ENCODE measurements around the gene BAG2. TPM values are rescaled to one million over a fixed set of nuclear protein-coding genes. Genes with fewer than 3 reads are reported as not detected.

Gene BAG2
- total RNA-seq, 2 donors from 2014 or later = 12.3 to 16.4 TPM

GRCh38 chr6:57216235-57217101 is 44.3 kb downstream of the BAG2 start:
- Histone ChIP-seq H3K4me3 (no peak overlapping the region), H3K36me3 (no peaks in the 10 kb centered on the region), H3K27me3 (no peaks in the 10 kb centered on the region), H3K27ac (no peak overlapping the region), H3K9me3 (peaks cover 0 to 5% of the 10 kb centered on the region in 2 donors), H3K4me1 (no peaks in the 10 kb centered on the region)
- TF ChIP-seq, protein P1, sequence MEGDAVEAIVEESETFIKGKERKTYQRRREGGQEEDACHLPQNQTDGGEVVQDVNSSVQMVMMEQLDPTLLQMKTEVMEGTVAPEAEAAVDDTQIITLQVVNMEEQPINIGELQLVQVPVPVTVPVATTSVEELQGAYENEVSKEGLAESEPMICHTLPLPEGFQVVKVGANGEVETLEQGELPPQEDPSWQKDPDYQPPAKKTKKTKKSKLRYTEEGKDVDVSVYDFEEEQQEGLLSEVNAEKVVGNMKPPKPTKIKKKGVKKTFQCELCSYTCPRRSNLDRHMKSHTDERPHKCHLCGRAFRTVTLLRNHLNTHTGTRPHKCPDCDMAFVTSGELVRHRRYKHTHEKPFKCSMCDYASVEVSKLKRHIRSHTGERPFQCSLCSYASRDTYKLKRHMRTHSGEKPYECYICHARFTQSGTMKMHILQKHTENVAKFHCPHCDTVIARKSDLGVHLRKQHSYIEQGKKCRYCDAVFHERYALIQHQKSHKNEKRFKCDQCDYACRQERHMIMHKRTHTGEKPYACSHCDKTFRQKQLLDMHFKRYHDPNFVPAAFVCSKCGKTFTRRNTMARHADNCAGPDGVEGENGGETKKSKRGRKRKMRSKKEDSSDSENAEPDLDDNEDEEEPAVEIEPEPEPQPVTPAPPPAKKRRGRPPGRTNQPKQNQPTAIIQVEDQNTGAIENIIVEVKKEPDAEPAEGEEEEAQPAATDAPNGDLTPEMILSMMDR (IDR thresholded peaks at IDR 0.05) = peak in 1 of 2 donors; percentile 47
- no peak for DNase-seq (ENCODE audit: low spot score)

DNA sequence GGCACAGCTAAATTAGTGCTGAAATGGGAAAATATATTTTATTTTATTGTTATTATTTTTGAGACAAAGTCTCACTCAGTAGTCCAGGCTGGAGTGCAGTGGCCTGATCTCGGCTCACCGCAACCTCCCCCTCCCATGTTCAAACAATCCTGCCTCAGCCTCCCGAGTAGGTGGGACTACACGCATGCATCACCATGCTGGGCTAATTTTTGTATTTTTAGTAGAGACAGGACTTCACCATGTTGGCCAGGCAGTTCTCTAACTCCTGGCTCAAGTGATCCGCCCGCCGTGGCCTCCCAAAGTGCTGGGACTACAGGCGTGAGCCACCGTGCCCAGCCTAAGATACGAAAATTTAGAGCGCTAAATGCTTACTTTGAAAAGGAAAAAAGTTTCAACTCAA is 45.1 kb downstream of the BAG2 start:
- Histone ChIP-seq H3K27ac (no peak overlapping the region), H3K4me1 (no peaks in the 10 kb centered on the region)

GRCh38 chr6:57220083-57220703 is 48.1 kb downstream of the BAG2 start:
- Histone ChIP-seq H3K4me3 (no peak overlapping the region), H3K27ac (no peak overlapping the region), H3K4me1 (peaks cover 0 to 6% of the 10 kb centered on the region in 2 donors), H3K9me3 (peaks cover 0 to 5% of the 10 kb centered on the region in 2 donors), H3K36me3 (no peaks in the 10 kb centered on the region), H3K27me3 (no peaks in the 10 kb centered on the region)
- DNase-seq (ENCODE audit: low spot score) = no peak
- TF ChIP-seq, protein P1 (IDR thresholded peaks at IDR 0.05) = no peak

More for the DNA sequence above, 45.1 kb downstream of the BAG2 start:
- Histone ChIP-seq H3K4me3 (no peak overlapping the region), H3K36me3 (no peaks in the 10 kb centered on the region), H3K9me3 (peaks cover 0 to 5% of the 10 kb centered on the region in 2 donors), H3K27me3 (no peaks in the 10 kb centered on the region)
- TF ChIP-seq, protein P1 (IDR thresholded peaks at IDR 0.05) = no peak
- DNase-seq (ENCODE audit: low spot score) = no peak

- no peaks in the 10 kb centered on the region for H3K36me3 ChIP-seq
- H3K4me3 ChIP-seq = peak overlapping the region; percentile 78 to 95
- H3K4me1 ChIP-seq = peaks cover 0 to 6% of the 10 kb centered on the region in 2 donors
- TF ChIP-seq, protein P1 (IDR thresholded peaks at IDR 0.05) = peak in 1 of 2 donors; percentile 52
- no peak for DNase-seq (ENCODE audit: low spot score)
- H3K27me3 ChIP-seq = no peaks in the 10 kb centered on the region
- peak overlapping the region; percentile 85 to 89 for H3K27ac ChIP-seq
- no peaks in the 10 kb centered on the region for H3K9me3 ChIP-seq
Observed at GRCh38 chr6:57221191-57221935, 49.2 kb downstream of the BAG2 start.

DNA sequence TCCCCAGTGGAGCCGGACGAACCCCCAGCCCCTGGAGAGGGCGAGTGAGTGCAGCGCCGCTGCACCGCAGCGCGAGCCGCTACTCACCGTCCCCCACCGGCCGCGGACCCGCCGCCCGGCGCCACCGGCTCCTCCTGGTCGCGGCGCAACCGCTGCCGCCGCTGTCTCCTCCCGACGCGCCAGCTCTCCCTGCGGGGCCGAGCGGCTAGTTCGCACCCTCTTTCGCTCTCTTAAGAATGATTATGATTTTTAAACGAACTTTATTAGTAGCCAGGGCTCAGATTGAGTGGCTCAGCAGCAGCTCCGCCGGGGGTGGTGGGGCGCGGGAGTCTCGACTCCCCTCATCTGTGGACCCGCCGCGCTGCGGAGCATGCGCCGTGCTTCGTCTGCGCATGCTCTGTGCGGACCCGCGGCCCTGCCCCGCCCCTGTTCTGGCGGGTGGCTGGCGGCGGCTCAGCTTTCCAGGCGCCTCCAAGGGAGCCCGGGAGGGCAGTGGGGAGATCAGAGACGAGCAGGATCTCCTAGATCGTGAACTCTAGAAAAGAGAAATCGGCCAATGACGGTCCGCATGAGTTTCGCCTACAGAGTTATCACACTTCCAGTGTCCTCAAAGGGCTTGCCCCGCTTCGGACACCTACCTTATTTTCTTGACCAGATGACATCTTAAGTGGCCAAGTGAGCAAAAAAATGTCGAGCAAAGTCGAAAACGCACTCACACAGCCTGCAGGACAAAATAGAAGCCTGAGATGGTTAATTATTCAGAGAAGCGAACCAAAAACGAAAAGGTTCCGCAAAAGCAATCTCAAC is 50.0 kb downstream of the BAG2 start, which contains the start of gene RAB23:
Gene RAB23, minus strand, starts transcription at position 372 of the 807 bp plus-strand sequence. CDS start 11,927 bp downstream, outside the sequence.
- H3K27me3 ChIP-seq = no peaks in the 10 kb centered on the region
- peak within 1 kb of the TSS; percentile 85 to 89 for H3K27ac ChIP-seq
- peaks cover 0 to 6% of the 10 kb centered on the region in 2 donors for H3K4me1 ChIP-seq
- H3K9me3 ChIP-seq = no peaks in the 10 kb centered on the region
- peak; percentile 79 for DNase-seq (ENCODE audit: low spot score)
- TF ChIP-seq, protein P1 (IDR thresholded peaks at IDR 0.05) = peak in 1 of 2 donors; percentile 47
- H3K36me3 ChIP-seq = no peaks in the 10 kb centered on the region
- H3K4me3 ChIP-seq = peak within 1 kb of the TSS; percentile 78 to 95

All from right atrium auricular region (tissue), 2 donors.